AG10803 (cell line): ENCODE measurements around the gene SIMC1.

Experiments used
- DNase-seq: peaks from one replicate; pipeline ENCODE4 v3.0.0; 2010; ENCODE audit warnings: low read depth
- H3K4me3 ChIP-seq: 2 replicates; pipeline ENCODE4 v1.5.1; 2011; ENCODE audit warnings: mild to moderate bottlenecking, low read length, control low read depth
- TF ChIP-seq, protein P1 (sequence below): conservative IDR thresholded peaks from 2 replicates; pipeline ENCODE4 v1.5.1; 2011; ENCODE audit warnings: mild to moderate bottlenecking, low read length, control low read depth, inconsistent platforms

SIMC1 gene

DNA sequence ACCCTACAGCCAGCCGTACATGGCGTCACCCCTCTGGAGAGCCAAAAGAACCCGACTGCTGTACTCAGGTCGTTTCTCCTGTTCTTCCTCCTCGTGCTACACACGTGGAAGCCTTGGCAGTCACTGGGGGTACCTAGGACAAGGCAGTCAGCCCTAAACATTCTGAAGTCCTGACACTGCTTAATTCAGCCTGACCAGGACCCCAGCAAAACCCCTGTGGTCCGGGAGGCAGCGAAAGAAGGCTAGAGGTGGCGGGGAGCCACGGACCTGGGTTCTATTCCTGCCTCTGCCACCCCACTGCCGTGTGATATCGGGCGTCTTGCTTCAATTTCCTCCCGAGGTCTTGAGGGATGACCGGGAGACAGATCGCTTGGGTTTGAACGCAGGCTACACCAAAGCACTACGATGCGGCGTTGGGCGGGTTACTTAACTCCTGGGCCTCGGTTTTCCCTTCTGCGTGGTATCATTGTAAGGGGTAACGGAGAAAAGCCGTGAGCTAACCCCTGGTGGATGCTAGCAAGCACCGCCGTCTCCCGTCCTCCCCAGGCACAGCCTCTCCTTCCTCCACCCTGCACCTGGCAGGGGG lies 126.6 kb downstream of the SIMC1 start:
- no peak for DNase-seq
- H3K4me3 ChIP-seq = peak overlapping the region; percentile 67
- TF ChIP-seq, protein P1, sequence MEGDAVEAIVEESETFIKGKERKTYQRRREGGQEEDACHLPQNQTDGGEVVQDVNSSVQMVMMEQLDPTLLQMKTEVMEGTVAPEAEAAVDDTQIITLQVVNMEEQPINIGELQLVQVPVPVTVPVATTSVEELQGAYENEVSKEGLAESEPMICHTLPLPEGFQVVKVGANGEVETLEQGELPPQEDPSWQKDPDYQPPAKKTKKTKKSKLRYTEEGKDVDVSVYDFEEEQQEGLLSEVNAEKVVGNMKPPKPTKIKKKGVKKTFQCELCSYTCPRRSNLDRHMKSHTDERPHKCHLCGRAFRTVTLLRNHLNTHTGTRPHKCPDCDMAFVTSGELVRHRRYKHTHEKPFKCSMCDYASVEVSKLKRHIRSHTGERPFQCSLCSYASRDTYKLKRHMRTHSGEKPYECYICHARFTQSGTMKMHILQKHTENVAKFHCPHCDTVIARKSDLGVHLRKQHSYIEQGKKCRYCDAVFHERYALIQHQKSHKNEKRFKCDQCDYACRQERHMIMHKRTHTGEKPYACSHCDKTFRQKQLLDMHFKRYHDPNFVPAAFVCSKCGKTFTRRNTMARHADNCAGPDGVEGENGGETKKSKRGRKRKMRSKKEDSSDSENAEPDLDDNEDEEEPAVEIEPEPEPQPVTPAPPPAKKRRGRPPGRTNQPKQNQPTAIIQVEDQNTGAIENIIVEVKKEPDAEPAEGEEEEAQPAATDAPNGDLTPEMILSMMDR = no peak

DNA sequence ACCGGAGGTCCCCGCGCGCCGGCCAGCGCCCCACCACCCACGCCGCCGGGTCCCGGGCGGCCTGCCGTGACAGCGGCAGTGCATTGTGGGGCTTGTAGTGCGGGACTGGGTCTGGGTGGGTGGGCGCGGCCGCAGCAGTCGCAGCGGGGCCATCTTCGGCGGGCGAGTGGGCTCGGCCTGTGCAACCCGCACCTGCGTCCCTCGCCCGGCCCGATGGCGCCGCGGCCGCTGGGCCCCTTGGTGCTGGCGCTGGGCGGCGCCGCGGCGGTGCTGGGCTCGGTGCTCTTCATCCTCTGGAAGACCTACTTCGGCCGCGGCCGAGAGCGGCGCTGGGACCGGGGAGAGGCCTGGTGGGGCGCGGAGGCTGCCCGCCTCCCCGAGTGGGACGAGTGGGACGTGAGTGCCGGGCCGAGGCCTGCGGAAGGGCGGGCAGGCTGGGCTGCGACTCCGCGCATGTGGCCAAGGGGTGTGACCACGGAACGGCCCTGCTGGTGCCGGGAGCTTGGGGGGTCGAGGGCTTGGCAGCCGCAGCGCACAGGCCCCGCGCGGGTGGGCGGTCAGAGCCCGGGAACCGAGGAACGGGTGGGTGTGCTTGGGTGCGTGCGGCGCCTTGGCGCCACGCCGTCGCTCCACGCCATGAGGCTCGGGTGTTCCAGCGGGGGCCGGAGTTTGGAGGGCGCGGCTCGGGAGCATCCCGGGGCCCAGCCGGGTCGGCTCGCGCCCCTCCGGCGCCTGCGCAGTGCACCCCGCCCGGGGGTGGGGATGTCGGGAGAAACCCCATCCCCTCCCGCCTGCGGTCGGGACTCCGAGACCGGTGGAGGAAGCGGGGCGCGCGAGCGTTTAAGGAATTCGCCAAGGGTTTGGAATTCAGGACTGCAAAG lies 127.4 kb downstream of the SIMC1 start, which contains the start of gene ARL10:
TSS of gene ARL10 (plus strand) at position 137 of the 881 bp plus-strand sequence. CDS start at position 214, 77 bp downstream.
- H3K4me3 ChIP-seq = peak within 1 kb of the TSS; percentile 67
- TF ChIP-seq, protein P1 = no peak
- DNase-seq = peak; percentile 70

DNA sequence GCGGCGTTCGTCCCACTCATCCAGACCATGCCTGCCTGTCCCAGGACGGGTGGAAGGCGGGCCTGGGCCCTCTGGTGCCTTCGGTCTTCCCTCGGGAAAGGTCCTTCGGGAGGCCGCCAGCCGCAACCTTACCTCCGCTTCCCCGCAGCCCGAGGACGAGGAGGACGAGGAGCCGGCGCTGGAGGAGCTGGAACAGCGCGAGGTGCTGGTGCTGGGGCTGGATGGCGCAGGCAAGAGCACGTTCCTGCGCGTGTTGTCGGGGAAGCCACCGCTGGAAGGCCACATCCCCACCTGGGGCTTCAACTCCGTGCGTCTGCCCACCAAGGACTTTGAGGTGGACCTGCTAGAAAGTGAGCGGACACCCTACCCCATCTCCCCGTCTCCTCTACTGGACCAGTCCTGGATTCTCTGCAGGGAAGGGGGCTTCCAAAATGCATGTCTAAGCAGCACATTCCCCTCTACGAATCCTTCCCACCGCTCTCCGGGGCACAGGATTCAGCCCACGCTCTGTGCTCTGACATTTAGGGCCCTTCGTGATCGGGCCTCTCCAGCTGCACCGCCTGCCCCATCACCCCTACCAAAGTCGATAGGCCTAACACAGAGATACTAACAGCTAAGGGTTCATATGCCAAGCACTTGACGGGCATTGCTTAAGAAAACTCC lies 128.1 kb downstream of the SIMC1 start:
- no peak for DNase-seq
- peak overlapping the region; percentile 67 for H3K4me3 ChIP-seq
- TF ChIP-seq, protein P1 = no peak

DNA sequence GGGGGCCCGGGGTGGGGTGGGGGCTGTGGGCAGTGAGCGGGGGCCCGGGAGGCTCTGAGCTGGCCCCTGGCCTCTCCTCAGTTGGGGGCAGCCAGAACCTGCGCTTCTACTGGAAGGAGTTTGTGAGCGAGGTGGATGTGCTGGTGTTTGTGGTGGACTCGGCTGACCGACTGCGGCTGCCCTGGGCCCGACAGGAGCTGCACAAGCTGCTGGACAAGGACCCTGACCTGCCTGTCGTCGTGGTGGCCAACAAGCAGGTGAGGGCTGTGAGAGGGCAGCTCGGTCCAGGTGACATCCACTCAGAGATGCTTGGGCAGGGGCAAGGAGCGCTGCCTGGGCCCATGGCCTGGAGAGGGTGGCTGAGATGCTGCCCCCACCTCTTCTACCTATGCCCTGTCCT lies 130.5 kb downstream of the SIMC1 start:
- TF ChIP-seq, protein P1 = no peak
- no peak for DNase-seq

DNA sequence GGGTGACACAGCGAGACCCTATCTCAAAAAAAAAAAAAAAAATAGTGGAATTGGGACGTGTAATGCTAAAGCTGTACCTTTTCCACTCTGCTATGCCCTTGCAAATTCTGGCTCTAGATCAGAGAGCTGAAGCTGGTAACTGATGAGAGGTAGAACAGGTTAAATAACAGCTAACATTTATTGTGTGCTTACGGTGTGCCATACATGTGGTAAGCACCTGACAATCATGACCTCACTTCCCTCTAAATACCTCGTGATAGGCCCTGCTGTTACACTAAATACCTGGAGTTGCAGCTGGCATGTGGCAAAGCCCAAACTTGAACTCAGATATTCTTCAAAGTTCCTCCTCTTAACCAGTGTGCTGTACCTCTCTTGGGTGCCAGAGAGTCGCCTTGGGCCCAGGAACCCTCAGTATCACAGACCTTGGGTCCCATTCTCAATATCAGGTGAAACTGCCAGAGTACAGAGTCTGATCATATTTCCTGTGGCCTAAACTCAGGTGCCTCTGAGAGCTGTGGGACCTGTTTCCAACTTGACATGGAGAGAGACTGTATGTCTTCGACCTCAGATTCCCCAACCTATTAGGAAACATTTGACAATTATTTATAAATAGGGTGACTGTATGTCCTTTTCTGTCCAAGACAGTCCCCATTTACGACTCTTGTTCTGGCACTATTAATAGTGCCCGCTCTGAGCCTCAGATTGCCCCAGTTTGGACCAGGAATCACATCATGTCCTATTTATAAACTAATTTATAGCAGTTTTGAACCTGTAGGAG lies 131.9 kb downstream of the SIMC1 start:
- DNase-seq = no peak
- TF ChIP-seq, protein P1 = no peak
- no peak overlapping the region for H3K4me3 ChIP-seq

More for the DNA sequence above, 130.5 kb downstream of the SIMC1 start:
- no peak overlapping the region for H3K4me3 ChIP-seq

DNA sequence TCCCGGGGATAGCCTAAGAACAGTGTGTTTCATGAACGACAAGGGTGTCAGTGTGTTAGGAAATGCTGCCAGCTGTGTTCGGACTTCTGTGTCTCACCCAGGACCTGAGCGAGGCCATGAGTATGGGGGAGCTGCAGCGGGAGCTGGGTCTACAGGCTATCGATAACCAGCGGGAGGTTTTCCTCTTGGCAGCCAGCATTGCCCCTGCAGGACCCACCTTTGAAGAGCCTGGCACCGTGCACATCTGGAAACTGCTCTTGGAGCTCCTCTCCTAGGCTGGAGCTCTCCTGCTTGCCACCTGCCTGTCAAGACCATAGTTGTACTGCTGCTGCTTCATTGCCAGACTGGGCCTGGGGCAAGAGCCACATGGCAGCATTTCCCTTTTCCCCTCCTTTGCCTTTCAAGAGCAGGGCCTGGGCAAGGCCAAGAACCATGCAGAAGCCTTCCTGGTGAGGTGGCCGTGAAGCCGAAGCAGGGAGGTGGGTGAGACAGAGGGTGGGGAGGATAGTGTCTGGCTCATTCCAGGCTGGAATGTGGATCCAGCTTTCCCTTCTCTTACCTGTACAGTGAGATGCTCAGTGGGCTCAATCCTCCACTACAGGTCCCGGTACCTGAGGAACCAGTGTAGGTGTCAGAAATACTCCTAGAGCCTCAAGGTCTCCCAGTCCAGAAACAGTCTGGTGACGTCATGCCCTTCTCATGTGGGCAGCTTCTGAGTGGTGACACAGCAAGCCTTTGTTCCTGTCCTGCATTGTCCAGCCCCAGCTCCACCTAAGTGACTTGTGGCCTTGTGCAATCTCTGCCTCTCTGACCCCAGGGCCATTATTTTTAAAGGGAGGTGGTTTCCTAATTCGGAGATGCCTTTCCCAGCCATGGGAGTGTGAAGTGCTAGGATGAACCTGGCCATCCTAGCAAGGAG lies 133.7 kb downstream of the SIMC1 start:
- DNase-seq = no peak
- no peak overlapping the region for H3K4me3 ChIP-seq
- TF ChIP-seq, protein P1 = no peak
